ENCODE measurements around the gene GPR63.

- no peak for TF ChIP-seq CTCF (IDR thresholded peaks at IDR 0.05)
- no peak for TF ChIP-seq POLR2A (IDR thresholded peaks at IDR 0.05)
Observed at GRCh38 chr6:96836631-96837080, 621 bp downstream of the GPR63 start.

Data from esophagus squamous epithelium (tissue), 4 donors.